Measurements from ENCODE around the gene GNAQ. TPM values are rescaled to one million over a fixed set of nuclear protein-coding genes. Genes with fewer than 3 reads are reported as not detected.

The GNAQ gene
- total RNA-seq, 1 experiment from 2014 or later: 55.5 TPM

DNA sequence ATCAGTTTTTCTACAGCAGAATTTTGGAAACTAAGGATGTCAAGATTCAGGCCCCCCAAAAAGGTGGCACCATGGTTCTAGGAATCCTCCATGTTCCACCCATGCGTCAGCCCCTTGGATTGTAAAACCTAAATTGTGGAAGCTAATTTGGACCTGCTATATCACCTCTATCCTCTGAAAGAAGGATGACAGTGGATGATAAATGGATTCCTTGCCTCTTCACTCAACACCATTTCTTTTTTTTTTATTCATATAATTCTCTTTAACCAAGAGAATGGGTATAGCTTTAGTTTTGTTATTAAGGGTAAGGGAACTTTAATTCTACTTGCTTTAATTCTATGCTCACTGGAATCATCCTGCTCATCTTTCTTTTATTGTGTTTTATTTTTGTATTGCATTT is 71.8 kb downstream of the GNAQ start:
- no peaks in the 10 kb centered on the region for H3K27me3 Mint-ChIP-seq (ENCODE audit: low read depth)
- peak overlapping the region; percentile 81 for H3K27ac Mint-ChIP-seq
- TF ChIP-seq, protein P1, sequence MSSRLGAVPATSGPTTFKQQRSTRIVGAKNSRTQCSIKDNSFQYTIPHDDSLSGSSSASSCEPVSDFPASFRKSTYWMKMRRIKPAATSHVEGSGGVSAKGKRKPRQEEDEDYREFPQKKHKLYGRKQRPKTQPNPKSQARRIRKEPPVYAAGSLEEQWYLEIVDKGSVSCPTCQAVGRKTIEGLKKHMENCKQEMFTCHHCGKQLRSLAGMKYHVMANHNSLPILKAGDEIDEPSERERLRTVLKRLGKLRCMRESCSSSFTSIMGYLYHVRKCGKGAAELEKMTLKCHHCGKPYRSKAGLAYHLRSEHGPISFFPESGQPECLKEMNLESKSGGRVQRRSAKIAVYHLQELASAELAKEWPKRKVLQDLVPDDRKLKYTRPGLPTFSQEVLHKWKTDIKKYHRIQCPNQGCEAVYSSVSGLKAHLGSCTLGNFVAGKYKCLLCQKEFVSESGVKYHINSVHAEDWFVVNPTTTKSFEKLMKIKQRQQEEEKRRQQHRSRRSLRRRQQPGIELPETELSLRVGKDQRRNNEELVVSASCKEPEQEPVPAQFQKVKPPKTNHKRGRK (CRISPR knock-in tag; IDR thresholded peaks at IDR 0.05; ENCODE audit: borderline replicate concordance): no peak
- TF ChIP-seq ZNF138 (CRISPR knock-in tag; conservative IDR thresholded peaks at IDR 0.05) (no peak), NFYB (CRISPR knock-in tag; conservative IDR thresholded peaks at IDR 0.05; ENCODE audit: low read depth) (no peak), SP1 (CRISPR knock-in tag; conservative IDR thresholded peaks at IDR 0.05) (no peak)
- H3K36me3 Mint-ChIP-seq: peaks cover 6% of the 10 kb centered on the region; the same call in 1 of the 2 replicates
- POLR2A ChIA-PET: interaction anchor here (0.9 to 1.5 kb wide), 2 partner anchors 10 to 16 kb away, joined by 3 to 4 read pairs; no protein-coding TSS in a partner anchor
- DNase-seq (ENCODE audit: low spot score): no peak
- H3K4me1 Mint-ChIP-seq: peaks cover 78% of the 10 kb centered on the region
- H3K4me3 Mint-ChIP-seq: peak overlapping the region; percentile 8; the same call in 1 of the 2 replicates
- CTCF ChIA-PET: interaction anchor here (1.0 to 2.4 kb wide), 3 partner anchors 9 to 18 kb away, joined by 3 to 8 read pairs (median 7); no protein-coding TSS in a partner anchor
- H3K9me3 Mint-ChIP-seq: peaks cover 6% of the 10 kb centered on the region
- no peak for ATAC-seq

DNA sequence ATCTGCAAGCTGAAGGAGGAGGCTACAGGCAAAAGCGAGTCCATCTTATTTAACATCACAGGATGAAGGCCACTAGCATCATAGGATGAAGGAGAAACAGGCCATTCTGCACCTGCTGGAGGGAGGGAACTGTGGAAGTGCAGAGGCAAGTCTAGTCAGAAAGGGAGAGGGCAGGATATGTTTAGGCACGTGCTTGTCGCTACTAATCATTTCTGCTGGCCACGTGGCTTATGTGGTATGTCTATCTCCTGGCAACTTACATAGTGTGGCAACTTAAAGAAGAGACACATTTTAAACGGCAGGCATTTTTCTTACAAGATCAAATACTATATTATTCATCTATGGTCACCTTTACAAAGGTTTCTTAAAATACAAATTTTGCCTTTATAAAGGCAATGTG is 74.0 kb downstream of the GNAQ start:
- no peak for DNase-seq (ENCODE audit: low spot score)
- ChIA-PET CTCF (no interaction called here), POLR2A (no interaction called here)
- H3K27me3 Mint-ChIP-seq (ENCODE audit: low read depth): no peaks in the 10 kb centered on the region
- no peaks in the 10 kb centered on the region for H3K9me3 Mint-ChIP-seq
- H3K27ac Mint-ChIP-seq: peak overlapping the region; percentile 87
- TF ChIP-seq, protein P2, sequence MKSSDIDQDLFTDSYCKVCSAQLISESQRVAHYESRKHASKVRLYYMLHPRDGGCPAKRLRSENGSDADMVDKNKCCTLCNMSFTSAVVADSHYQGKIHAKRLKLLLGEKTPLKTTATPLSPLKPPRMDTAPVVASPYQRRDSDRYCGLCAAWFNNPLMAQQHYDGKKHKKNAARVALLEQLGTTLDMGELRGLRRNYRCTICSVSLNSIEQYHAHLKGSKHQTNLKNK (CRISPR knock-in tag; IDR thresholded peaks at IDR 0.05): no peak
- TF ChIP-seq, protein P3, sequence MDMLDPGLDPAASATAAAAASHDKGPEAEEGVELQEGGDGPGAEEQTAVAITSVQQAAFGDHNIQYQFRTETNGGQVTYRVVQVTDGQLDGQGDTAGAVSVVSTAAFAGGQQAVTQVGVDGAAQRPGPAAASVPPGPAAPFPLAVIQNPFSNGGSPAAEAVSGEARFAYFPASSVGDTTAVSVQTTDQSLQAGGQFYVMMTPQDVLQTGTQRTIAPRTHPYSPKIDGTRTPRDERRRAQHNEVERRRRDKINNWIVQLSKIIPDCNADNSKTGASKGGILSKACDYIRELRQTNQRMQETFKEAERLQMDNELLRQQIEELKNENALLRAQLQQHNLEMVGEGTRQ (CRISPR knock-in tag; IDR thresholded peaks at IDR 0.05): no peak
- TF ChIP-seq, protein P4, sequence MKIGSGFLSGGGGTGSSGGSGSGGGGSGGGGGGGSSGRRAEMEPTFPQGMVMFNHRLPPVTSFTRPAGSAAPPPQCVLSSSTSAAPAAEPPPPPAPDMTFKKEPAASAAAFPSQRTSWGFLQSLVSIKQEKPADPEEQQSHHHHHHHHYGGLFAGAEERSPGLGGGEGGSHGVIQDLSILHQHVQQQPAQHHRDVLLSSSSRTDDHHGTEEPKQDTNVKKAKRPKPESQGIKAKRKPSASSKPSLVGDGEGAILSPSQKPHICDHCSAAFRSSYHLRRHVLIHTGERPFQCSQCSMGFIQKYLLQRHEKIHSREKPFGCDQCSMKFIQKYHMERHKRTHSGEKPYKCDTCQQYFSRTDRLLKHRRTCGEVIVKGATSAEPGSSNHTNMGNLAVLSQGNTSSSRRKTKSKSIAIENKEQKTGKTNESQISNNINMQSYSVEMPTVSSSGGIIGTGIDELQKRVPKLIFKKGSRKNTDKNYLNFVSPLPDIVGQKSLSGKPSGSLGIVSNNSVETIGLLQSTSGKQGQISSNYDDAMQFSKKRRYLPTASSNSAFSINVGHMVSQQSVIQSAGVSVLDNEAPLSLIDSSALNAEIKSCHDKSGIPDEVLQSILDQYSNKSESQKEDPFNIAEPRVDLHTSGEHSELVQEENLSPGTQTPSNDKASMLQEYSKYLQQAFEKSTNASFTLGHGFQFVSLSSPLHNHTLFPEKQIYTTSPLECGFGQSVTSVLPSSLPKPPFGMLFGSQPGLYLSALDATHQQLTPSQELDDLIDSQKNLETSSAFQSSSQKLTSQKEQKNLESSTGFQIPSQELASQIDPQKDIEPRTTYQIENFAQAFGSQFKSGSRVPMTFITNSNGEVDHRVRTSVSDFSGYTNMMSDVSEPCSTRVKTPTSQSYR (CRISPR knock-in tag; IDR thresholded peaks at IDR 0.05): no peak
- TF ChIP-seq IRF2 (CRISPR knock-in tag; IDR thresholded peaks at IDR 0.05; ENCODE audit: borderline replicate concordance, low read depth) (no peak), CREB1 (CRISPR knock-in tag; IDR thresholded peaks at IDR 0.05) (no peak), NR1H2 (CRISPR knock-in tag; IDR thresholded peaks at IDR 0.05) (no peak), SOX15 (CRISPR knock-in tag; IDR thresholded peaks at IDR 0.05) (no peak)
- TF ChIP-seq, protein P5, sequence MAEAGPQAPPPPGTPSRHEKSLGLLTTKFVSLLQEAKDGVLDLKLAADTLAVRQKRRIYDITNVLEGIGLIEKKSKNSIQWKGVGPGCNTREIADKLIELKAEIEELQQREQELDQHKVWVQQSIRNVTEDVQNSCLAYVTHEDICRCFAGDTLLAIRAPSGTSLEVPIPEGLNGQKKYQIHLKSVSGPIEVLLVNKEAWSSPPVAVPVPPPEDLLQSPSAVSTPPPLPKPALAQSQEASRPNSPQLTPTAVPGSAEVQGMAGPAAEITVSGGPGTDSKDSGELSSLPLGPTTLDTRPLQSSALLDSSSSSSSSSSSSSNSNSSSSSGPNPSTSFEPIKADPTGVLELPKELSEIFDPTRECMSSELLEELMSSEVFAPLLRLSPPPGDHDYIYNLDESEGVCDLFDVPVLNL (CRISPR knock-in tag; IDR thresholded peaks at IDR 0.05; ENCODE audit: borderline replicate concordance, low read depth): no peak
- H3K4me1 Mint-ChIP-seq: peaks cover 92% of the 10 kb centered on the region
- no peak for ATAC-seq
- no peaks in the 10 kb centered on the region for H3K36me3 Mint-ChIP-seq
- H3K4me3 Mint-ChIP-seq: no peak overlapping the region; the same call in 1 of the 2 replicates

DNA sequence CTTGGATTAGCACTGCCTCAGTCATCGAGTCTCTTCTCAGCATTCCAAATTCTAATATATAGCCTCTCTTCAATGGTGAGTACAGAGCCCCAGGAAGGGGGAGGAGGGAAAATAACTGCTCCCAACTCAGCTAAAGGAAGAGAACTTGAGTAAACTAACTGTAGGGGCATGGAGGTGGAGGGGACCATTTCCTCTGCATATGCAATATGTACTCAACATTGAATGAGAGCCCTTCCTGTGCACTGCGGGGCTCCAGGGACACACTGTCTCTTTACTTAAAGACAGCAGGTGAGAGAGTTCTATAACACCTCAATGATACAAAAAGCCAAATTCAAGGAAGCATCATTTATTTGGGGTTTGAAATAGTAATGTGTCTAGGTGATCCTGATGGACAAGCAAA is 75.1 kb downstream of the GNAQ start:
- no peaks in the 10 kb centered on the region for H3K9me3 Mint-ChIP-seq
- H3K27me3 Mint-ChIP-seq (ENCODE audit: low read depth): no peaks in the 10 kb centered on the region
- H3K4me1 Mint-ChIP-seq: peaks cover 90% of the 10 kb centered on the region
- peak overlapping the region; percentile 87 for H3K27ac Mint-ChIP-seq
- H3K36me3 Mint-ChIP-seq: no peaks in the 10 kb centered on the region
- ChIA-PET POLR2A (no interaction called here), CTCF (interaction anchor here (1.2 to 1.3 kb wide), 2 partner anchors 21 to 523 kb away, joined by 3 to 6 read pairs; no protein-coding TSS in a partner anchor)
- ATAC-seq (peak; percentile 78), DNase-seq (ENCODE audit: low spot score) (no peak)
- peak overlapping the region; percentile 38 for H3K4me3 Mint-ChIP-seq
- no peak for TF ChIP-seq ZNF396 (CRISPR knock-in tag; IDR thresholded peaks at IDR 0.05; ENCODE audit: borderline replicate concordance)
- TF ChIP-seq ZNF423 (CRISPR knock-in tag; IDR thresholded peaks at IDR 0.05): 0 out of 2 replicates have a peak, but pooled peaks have one; percentile 8
- TF ChIP-seq ELF4 (CRISPR knock-in tag; IDR thresholded peaks at IDR 0.05; ENCODE audit: low read depth): no peak
- TF ChIP-seq, protein P6, sequence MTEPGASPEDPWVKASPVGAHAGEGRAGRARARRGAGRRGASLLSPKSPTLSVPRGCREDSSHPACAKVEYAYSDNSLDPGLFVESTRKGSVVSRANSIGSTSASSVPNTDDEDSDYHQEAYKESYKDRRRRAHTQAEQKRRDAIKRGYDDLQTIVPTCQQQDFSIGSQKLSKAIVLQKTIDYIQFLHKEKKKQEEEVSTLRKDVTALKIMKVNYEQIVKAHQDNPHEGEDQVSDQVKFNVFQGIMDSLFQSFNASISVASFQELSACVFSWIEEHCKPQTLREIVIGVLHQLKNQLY (CRISPR knock-in tag; IDR thresholded peaks at IDR 0.05): no peak
- TF ChIP-seq, protein P7, sequence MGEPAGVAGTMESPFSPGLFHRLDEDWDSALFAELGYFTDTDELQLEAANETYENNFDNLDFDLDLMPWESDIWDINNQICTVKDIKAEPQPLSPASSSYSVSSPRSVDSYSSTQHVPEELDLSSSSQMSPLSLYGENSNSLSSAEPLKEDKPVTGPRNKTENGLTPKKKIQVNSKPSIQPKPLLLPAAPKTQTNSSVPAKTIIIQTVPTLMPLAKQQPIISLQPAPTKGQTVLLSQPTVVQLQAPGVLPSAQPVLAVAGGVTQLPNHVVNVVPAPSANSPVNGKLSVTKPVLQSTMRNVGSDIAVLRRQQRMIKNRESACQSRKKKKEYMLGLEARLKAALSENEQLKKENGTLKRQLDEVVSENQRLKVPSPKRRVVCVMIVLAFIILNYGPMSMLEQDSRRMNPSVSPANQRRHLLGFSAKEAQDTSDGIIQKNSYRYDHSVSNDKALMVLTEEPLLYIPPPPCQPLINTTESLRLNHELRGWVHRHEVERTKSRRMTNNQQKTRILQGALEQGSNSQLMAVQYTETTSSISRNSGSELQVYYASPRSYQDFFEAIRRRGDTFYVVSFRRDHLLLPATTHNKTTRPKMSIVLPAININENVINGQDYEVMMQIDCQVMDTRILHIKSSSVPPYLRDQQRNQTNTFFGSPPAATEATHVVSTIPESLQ (CRISPR knock-in tag; IDR thresholded peaks at IDR 0.05): no peak
- TF ChIP-seq, protein P8, sequence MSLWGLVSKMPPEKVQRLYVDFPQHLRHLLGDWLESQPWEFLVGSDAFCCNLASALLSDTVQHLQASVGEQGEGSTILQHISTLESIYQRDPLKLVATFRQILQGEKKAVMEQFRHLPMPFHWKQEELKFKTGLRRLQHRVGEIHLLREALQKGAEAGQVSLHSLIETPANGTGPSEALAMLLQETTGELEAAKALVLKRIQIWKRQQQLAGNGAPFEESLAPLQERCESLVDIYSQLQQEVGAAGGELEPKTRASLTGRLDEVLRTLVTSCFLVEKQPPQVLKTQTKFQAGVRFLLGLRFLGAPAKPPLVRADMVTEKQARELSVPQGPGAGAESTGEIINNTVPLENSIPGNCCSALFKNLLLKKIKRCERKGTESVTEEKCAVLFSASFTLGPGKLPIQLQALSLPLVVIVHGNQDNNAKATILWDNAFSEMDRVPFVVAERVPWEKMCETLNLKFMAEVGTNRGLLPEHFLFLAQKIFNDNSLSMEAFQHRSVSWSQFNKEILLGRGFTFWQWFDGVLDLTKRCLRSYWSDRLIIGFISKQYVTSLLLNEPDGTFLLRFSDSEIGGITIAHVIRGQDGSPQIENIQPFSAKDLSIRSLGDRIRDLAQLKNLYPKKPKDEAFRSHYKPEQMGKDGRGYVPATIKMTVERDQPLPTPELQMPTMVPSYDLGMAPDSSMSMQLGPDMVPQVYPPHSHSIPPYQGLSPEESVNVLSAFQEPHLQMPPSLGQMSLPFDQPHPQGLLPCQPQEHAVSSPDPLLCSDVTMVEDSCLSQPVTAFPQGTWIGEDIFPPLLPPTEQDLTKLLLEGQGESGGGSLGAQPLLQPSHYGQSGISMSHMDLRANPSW (CRISPR knock-in tag; conservative IDR thresholded peaks at IDR 0.05; ENCODE audit: low read depth): no peak
- TF ChIP-seq, protein P2 (CRISPR knock-in tag; IDR thresholded peaks at IDR 0.05): no peak

Measured in WTC11 (cell line).